HG03064 (cell line): ENCODE measurements around the gene STK10.

Source experiments
- ATAC-seq: cut with Tn5 transposase; IDR thresholded peaks from one replicate; pipeline ENCODE4 v1.9.1; 2021; ENCODE audit warnings: low read depth; ENCODE audit not compliant: unreplicated experiment

Gene STK10

GRCh38 chr5:171992305-171992704 lies 195.7 kb downstream of the STK10 start:
- ATAC-seq, result no peak
